Subcutaneous adipose tissue (tissue), 4 donors: ENCODE measurements around the gene FHOD3. TPM values are rescaled to one million over a fixed set of nuclear protein-coding genes. Genes with fewer than 3 reads are reported as not detected.

Source experiments
- total RNA-seq, 4 donors: library from RNA; depleted of rRNA; stranded (reverse); fragments of >200 nt; gene quantifications; one replicate each; pipeline ENCODE4 v1.1.0, GENCODE V29; 2016
- TF ChIP-seq, protein P1 (sequence below): fragments of 450-650 bp; IDR thresholded peaks from one replicate; pipeline ENCODE4 v1.5.1; 2016; ENCODE audit warnings: low read depth, mild to moderate bottlenecking, control low read depth, antibody characterized with exemption, moderate library complexity

Gene FHOD3
- total RNA-seq, 4 donors from 2014 or later, result 1.5 to 5.4 (median 3.3) TPM

DNA sequence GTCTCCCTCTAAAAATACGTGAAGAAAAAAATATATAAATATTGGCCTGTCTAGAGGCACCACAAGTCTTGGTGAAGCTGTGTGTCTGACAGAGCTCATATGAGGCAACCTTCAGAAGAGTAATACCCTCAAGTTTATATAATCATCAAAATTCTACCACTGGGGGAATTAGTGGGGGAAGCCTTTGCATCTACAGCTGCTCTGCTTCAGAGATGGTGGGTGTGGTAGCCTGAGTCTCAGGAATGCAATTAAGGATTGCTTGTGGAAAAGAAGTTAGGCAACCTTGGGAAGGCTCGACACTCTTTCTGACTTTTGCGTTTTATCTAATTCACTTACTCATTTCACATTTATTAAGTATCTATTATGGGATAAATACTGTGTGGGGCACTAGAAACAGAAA, 513.9 kb downstream of the FHOD3 start:
- TF ChIP-seq, protein P1, sequence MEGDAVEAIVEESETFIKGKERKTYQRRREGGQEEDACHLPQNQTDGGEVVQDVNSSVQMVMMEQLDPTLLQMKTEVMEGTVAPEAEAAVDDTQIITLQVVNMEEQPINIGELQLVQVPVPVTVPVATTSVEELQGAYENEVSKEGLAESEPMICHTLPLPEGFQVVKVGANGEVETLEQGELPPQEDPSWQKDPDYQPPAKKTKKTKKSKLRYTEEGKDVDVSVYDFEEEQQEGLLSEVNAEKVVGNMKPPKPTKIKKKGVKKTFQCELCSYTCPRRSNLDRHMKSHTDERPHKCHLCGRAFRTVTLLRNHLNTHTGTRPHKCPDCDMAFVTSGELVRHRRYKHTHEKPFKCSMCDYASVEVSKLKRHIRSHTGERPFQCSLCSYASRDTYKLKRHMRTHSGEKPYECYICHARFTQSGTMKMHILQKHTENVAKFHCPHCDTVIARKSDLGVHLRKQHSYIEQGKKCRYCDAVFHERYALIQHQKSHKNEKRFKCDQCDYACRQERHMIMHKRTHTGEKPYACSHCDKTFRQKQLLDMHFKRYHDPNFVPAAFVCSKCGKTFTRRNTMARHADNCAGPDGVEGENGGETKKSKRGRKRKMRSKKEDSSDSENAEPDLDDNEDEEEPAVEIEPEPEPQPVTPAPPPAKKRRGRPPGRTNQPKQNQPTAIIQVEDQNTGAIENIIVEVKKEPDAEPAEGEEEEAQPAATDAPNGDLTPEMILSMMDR, result no peak

DNA sequence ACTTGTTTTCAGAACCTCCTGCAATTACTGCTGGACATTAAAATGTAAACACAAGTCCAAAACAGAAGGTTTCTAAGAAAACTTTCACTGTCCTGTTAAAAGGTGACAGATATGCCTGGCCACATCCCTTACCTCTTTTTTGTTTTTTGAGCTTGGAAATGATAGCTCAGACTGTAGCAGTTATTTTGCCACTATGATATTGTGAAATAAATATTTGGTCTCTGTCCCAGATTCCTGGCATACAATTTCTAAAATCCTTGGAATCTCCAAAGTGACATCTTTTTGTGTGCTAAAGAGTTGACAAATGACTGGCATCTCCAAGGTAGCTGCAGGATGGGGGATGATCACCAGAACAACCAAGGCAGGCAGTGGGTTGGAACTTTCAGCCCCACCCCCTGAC, 514.4 kb downstream of the FHOD3 start:
- TF ChIP-seq, protein P1, result no peak

DNA sequence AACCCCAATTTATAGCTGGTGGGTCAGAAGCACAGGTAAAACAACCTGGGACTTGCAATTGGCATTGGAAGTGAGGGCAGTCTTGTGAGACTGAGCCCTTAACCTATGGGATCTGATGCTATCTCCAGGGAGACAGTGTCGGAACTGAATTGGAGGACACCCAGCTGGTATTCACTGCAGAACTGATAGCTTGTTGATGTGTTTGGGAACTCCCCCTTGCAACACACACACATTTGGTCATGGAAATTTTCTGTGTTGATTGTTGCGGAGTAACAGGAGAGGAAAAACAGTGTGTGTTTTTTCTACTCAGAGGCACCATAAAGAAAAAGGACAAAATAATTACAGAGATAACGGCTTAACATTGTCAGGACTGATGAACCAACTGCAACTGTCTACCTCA, 515.2 kb downstream of the FHOD3 start:
- TF ChIP-seq, protein P1, result no peak

DNA sequence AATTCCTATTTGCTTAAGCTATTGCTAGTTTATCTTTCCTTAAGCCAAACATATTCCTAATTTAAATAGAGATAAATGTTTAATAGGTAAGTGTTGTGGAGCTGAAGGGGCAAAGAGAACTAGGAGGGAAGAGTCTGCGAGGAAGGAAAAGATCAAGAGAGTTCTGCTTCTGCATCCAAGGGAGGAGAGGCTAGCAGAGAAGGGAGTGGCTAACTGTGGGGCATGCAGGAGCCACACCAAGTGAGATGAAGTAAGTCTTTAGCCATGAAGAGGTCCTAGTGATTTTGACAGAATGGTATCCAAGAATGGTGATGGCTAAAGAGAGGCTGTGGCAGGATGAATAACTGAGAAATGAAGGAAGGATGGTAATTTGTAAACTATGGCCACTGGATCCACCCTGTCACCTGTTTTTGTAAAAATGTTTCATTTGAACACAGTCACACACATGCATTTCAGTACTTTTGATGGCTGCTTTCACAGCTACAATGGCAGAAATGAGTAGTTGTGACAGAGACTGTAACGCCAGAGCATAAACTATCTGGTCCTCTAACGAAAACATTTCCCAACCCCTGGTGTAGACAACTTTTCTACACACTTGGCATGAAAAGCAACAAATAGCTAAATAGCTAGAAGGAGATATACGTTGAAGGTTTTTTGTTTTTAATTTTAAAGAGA, 515.7 kb downstream of the FHOD3 start:
- TF ChIP-seq, protein P1, result no peak

DNA sequence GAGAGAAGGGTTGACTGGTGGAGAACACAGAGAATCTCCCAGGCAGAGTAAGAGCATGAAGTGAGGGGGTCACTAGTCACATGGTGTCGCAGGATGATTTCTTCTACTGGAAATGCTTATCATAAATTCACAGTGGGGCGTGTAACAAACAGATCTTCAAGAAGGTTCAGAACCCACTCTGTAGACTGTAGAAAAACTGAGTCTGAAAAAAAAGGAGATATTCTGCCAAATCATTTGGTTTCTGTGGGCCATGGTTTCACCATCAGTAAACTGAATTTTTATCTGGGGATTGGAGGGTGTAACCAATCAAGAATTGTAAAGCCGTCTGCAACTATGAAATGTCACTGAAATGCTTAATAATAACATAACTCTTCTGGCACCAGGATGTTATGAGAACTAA, 516.3 kb downstream of the FHOD3 start:
- TF ChIP-seq, protein P1, result no peak

DNA sequence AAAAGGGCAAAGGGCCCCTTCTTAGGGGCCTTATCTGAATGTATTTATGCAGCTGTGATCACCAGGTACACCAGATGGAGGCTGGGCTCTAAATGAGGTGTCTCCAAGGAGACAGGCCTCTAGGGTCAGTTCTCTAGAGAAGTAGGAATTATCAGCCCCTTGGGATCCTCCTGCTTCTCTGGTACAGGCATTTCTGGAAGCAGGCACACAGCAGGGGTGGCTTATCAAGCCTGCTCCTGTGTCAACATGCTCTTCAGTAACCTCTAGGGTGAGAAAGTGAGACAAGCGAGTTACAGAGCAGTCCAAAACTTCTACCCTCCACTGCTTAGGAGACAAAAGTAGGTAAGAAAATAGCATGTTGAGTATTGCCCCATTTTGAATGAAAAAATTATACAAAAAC, 517.5 kb downstream of the FHOD3 start:
- TF ChIP-seq, protein P1, result no peak

DNA sequence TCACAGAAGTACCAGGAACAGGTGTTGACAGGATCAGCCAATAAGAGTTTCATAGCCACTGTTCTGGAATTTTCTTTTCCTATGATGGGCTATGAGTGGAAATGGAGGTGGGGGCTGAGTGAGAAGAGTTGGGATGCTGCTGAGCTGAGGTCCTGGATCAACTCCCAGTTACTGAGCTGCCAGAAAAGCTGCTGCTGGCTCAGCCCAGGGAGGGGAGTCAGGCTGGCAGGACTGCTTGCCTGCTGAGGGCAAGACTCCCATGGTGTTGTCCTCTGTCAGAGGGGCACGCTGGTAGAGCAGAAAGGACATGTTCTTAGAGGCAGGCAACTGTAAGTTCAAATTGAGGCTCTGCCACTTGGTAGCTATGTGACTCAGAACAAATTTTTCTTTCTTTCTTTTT, 519.5 kb downstream of the FHOD3 start:
- TF ChIP-seq, protein P1, result no peak
